GM12874 (cell line): Measurements from ENCODE around the gene CRAMP1.

Source experiments
- TF ChIP-seq, protein P1 (sequence below): IDR thresholded peaks from 2 replicates; pipeline ENCODE4 v1.5.1; 2011; ENCODE audit warnings: low read depth, mild to moderate bottlenecking, control low read depth, low read length, moderate library complexity; ENCODE audit not compliant: insufficient read depth

Gene CRAMP1

DNA sequence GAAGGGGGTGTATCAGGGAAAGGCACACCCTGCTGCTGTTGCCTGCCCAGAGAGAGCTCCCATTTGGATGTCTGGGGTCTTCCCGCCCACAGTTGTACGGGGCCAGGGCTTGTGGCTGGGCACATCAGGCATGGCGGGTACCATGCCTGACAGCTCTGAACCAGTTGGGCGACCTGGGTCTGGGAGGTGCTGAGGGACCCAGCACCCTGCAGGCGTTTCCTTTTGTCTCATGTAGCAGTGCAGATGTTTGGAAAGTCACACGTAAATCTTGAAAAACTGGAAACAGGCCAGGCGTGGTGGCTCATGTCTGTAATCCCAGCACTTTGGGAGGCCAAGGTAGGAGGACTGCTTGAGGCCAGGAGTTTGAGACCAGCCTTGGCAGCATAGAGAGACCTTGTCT, 57.5 kb downstream of the CRAMP1 start:
- TF ChIP-seq, protein P1, sequence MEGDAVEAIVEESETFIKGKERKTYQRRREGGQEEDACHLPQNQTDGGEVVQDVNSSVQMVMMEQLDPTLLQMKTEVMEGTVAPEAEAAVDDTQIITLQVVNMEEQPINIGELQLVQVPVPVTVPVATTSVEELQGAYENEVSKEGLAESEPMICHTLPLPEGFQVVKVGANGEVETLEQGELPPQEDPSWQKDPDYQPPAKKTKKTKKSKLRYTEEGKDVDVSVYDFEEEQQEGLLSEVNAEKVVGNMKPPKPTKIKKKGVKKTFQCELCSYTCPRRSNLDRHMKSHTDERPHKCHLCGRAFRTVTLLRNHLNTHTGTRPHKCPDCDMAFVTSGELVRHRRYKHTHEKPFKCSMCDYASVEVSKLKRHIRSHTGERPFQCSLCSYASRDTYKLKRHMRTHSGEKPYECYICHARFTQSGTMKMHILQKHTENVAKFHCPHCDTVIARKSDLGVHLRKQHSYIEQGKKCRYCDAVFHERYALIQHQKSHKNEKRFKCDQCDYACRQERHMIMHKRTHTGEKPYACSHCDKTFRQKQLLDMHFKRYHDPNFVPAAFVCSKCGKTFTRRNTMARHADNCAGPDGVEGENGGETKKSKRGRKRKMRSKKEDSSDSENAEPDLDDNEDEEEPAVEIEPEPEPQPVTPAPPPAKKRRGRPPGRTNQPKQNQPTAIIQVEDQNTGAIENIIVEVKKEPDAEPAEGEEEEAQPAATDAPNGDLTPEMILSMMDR: no peak

DNA sequence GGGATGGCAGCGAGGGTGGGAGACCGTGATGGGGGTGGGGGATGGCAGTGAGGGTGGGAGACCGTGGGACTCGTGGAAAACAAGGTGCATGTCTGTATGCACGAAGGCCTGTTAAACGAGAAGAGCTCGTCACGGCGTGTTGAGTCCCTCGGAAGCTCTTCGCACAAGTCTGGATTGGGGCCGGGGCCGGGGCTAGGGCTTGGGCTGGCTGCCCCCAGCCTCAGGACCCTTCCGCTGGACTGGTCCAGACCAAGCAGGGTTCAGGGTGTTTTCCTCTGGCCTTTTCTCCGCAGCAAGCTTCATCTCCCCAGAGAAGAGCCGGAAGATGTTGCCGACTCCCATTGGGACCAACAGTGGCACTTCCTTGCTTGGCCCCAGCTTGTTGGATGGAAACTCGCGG, 58.2 kb downstream of the CRAMP1 start:
- TF ChIP-seq, protein P1: no peak

DNA sequence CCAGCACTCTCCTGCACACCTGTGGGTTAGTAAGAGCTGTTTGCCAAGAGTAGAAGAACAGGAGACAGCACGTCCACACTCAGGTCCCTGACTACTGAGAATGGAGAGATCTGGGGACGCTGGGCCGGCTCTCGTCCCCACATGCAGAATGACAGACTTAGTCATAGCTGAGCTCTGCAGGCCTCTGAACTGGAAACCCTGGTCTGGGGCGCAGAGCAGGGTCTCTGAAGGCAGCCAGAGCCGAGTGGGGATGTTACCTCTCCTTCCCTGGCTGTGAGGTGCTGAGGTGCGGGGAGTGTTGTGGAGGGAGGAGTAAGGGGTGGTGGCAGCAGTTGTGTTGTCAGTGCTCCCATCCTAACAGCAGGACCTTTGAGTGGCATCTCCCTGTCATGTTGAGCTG, 58.7 kb downstream of the CRAMP1 start:
- TF ChIP-seq, protein P1: no peak

DNA sequence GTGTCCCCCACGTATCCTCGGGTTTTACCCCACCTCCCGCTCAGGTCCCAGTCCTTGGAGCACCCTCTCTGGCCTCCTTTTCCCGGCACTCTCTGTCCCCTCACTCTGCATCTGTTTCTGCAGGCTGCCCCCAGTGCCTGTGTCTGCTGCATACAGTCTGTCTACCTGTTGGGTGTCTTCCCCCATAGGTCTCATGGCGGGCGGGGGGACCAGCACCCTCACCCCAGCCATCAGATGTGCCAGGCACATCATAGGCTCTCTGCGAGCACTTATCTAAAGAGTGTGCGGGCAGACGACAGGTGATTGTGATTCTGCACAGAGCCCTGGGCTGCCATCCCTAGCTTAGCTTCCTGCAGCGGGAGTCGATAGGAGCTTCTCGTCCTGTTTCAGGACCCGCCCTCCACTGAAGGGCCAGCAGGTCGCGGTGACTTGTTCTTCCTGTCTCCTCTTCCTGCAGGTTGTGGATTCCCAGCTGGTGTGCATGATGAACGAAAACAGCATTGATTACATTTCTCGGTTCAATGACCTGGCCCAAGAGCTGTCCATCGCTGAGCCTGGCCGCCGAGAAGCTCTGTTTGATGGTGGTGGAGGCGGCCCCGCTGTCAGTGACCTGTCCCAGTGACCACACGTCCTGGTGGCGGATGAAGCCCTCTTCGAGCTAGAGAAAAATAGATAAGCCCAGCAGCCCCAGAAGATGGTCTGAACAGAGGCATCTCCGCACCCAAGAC, 61.4 kb downstream of the CRAMP1 start:
- TF ChIP-seq, protein P1: no peak

DNA sequence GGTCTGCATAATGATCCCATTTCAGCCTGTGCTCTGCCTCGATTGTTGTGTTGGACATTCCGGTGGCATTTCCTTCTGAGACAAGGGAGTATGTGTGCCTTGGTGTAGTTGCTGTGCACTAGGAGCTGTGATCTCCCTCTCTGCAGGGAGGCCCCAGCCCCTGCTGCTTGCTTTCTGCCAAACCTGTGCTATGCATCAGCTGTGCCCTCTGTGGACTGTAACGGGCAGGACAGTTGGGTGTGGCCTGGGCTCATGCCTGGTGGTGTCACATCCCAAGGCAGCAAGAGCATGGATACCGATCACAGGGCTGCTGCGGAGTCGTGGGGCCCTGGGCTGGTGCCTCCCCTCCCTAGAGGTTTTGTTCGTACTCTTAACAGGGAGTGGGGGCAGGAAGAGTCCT, 62.1 kb downstream of the CRAMP1 start:
- TF ChIP-seq, protein P1: no peak

DNA sequence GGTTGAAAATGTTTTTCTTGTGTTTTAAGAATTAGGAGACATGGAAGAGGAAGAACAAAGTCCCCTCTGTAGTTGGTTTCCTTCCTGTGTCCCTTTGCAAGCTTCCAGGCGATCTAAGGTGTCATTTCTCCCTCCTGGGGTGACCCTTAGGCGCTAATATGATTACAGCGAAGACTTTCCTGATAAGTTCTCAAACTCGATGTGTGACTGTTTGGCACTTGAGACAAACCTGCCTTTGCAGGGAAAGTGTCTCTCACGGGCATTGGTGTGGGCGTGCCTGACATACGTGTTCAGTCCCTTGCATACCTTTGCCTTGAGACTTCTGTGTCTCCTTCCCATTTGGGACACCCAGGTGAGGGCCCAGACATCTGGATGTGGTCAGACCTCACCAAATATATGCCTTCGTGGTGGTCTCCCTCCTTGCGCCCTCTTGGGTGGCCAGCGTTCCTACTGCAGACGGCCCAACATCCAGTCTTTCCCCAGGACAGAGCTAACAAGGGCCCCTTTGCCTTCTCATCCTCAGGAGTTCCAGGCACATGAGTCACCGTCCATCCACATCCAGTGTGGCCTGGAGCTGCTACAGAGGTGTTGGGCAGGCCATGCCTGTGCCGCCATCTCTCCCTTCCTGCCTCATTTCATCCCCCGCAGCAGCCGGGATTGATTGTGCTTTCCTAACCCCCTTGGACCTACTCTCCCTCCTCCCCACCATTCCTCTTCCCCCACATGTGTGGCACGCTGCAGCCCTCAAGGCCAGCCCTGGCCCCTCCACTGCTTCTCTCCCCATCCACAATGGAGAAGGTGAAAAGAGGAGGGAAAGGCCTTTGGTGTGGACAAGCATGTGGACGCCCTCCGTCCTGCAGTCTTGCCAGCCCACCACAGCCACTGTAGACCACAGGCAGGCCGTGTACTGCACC, 62.8 kb downstream of the CRAMP1 start:
- TF ChIP-seq, protein P1: no peak

DNA sequence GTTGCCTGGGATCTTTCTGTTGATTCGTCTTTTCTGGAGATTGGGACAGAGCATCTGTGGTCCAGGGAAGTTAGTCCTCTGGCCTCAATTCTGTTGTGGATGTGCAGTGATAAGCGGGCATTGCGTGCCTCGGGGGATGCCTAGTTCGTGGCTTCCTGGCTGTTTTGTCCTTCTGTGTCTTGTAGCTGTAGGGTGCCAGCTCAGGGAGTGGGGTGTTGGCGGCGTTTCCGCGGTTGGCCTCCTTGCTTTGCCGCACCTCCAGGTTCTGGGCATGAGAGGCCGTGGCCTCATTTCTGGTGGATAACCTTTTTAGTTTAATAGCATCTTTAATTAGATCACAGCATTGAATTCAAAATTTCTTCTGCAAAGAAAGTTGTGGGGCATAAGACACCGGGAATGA, 64.5 kb downstream of the CRAMP1 start:
- TF ChIP-seq, protein P1: no peak
